GM12878 (cell line): ENCODE measurements around the gene RDH12.

ENCODE experiments used
- CTCF ChIP-seq, 3 experiments: IDR thresholded peaks in 2 of 3; conservative IDR thresholded peaks in 1 of 3; 2 replicates each; pipeline ENCODE4 v1.5.1; 2011; ENCODE audit warnings: low read depth in 3 of 3, low read length in 3 of 3, mild to moderate bottlenecking in 3 of 3, control low read depth in 2 of 3, moderate library complexity in 2 of 3, inconsistent platforms in 1 of 3, mixed read lengths in 1 of 3; ENCODE audit not compliant: control insufficient read depth in 2 of 3, insufficient read depth in 1 of 3; ENCODE audit errors: extremely low read depth in 1 of 3
- EP300 ChIP-seq, 2 experiments: fragments of 150-350 bp in 1 of 2; IDR thresholded peaks; 2 replicates each; pipeline ENCODE4 v1.6.1; 2011 to 2012; ENCODE audit warnings: low read depth in 2 of 2, low read length in 2 of 2, borderline replicate concordance in 1 of 2, improper control_type of control experiment in 1 of 2, inconsistent platforms in 1 of 2; ENCODE audit not compliant: control insufficient read depth in 1 of 2
- EZH2 ChIP-seq: IDR thresholded peaks from 2 replicates; pipeline ENCODE4 v1.6.1; 2012; ENCODE audit warnings: low read depth, mild to moderate bottlenecking, control low read depth, inconsistent platforms, low read length, borderline replicate concordance; ENCODE audit not compliant: control insufficient read depth
- JUND ChIP-seq: IDR thresholded peaks from 2 replicates; pipeline ENCODE4 v1.6.1; 2012; ENCODE audit warnings: low read depth, mild to moderate bottlenecking, low read length, improper control_type of control experiment, moderate library complexity
- PAX8 ChIP-seq: fragments of 450-650 bp; IDR thresholded peaks from 2 replicates; pipeline ENCODE4 v1.6.1; 2017; ENCODE audit warnings: mild to moderate bottlenecking, moderate library complexity
- POLR2A ChIP-seq: IDR thresholded peaks from 2 replicates; pipeline ENCODE4 v1.6.1; 2011; ENCODE audit warnings: low read depth, mild to moderate bottlenecking, low read length
- SPI1 ChIP-seq: IDR thresholded peaks from 2 replicates; pipeline ENCODE4 v1.6.1; 2011; ENCODE audit warnings: low read depth, mild to moderate bottlenecking, low read length, moderate library complexity, borderline replicate concordance; ENCODE audit not compliant: insufficient read depth
- SREBF1 ChIP-seq: IDR thresholded peaks from 2 replicates; pipeline ENCODE4 v1.6.1; 2012; ENCODE audit warnings: mild to moderate bottlenecking, low read length
- TAF1 ChIP-seq: IDR thresholded peaks from 2 replicates; pipeline ENCODE4 v1.6.1; 2011; ENCODE audit warnings: mild to moderate bottlenecking, low read depth, low read length, borderline replicate concordance
- USF2 ChIP-seq: IDR thresholded peaks from 2 replicates; pipeline ENCODE4 v1.6.1; 2011; ENCODE audit warnings: low read depth, low read length, improper control_type of control experiment, borderline replicate concordance
- TF ChIP-seq, protein P1 (sequence below): fragments of 450-650 bp; formaldehyde crosslinking; IDR thresholded peaks from 2 replicates; pipeline ENCODE4 v1.5.0; 2022; ENCODE audit warnings: mild to moderate bottlenecking, missing genetic modification characterization
- TF ChIP-seq, protein P2 (sequence below): IDR thresholded peaks from 2 replicates; pipeline ENCODE4 v1.6.1; 2011; ENCODE audit warnings: low read depth, mild to moderate bottlenecking, low read length, moderate library complexity, borderline replicate concordance; ENCODE audit errors: extremely low read depth

DNA sequence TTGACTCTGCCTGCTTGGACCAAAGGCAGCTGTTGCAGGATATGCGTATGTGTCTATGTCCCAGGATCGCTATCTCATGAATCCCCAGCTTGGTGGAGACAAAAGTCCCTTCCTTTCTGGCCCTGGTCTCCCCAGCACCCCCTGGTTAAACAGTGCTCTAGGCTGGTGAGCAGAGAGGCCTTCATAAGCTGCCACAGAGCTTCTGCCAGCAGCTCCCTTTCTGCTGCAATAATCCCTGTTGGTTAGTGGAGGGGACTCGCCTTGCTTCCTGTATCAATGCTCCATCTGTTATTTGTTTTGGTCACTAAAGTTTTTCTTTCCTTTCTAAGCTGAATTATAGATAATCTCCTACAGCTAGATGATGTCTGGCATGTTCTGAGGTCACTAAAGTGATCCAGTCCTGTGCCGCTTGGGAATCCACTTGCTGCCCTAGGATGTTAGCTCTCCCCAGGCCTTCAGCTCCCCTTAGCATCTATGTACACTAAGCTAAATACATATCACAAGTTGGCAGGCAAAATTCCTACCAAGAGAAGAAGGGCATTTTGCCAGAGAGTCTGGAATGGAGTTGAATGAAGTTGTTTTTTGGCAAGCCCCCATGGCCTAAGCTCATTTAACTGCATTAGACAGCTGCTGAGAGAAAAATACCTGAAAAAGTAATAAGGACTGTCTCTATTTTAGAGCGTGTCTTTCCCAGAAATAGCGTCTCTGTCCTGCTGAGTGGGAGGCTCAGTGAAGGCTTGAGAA lies 47.8 kb downstream of the RDH12 start:
- TF ChIP-seq CTCF (IDR thresholded peaks at IDR 0.05 in 2 of 3, conservative IDR thresholded peaks at IDR 0.05 in 1 of 3; ENCODE audit: control insufficient read depth in 2 of 3, extremely low read depth in 1 of 3, insufficient read depth in 1 of 3, low read depth in 3 of 3, low read length in 3 of 3) (no peak), POLR2A (no peak), SPI1 (no peak), EP300 (IDR thresholded peaks at IDR 0.05; ENCODE audit: borderline replicate concordance in 1 of 2, control insufficient read depth in 1 of 2, low read depth in 2 of 2, low read length in 2 of 2) (no peak), SREBF1 (no peak), EZH2 (no peak), TAF1 (no peak), PAX8 (no peak), USF2 (no peak), JUND (no peak)
- TF ChIP-seq, protein P1, sequence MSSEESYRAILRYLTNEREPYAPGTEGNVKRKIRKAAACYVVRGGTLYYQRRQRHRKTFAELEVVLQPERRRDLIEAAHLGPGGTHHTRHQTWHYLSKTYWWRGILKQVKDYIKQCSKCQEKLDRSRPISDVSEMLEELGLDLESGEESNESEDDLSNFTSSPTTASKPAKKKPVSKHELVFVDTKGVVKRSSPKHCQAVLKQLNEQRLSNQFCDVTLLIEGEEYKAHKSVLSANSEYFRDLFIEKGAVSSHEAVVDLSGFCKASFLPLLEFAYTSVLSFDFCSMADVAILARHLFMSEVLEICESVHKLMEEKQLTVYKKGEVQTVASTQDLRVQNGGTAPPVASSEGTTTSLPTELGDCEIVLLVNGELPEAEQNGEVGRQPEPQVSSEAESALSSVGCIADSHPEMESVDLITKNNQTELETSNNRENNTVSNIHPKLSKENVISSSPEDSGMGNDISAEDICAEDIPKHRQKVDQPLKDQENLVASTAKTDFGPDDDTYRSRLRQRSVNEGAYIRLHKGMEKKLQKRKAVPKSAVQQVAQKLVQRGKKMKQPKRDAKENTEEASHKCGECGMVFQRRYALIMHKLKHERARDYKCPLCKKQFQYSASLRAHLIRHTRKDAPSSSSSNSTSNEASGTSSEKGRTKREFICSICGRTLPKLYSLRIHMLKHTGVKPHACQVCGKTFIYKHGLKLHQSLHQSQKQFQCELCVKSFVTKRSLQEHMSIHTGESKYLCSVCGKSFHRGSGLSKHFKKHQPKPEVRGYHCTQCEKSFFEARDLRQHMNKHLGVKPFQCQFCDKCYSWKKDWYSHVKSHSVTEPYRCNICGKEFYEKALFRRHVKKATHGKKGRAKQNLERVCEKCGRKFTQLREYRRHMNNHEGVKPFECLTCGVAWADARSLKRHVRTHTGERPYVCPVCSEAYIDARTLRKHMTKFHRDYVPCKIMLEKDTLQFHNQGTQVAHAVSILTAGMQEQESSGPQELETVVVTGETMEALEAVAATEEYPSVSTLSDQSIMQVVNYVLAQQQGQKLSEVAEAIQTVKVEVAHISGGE (CRISPR knock-in tag) = no peak
- TF ChIP-seq, protein P2, sequence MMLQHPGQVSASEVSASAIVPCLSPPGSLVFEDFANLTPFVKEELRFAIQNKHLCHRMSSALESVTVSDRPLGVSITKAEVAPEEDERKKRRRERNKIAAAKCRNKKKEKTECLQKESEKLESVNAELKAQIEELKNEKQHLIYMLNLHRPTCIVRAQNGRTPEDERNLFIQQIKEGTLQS = no peak
